Astrocyte of the cerebellum (primary cell): ENCODE data around the gene KCTD1.

ENCODE experiments used
- DNase-seq: peaks from one replicate; pipeline ENCODE4 v3.0.0-alpha.2; 2011; ENCODE audit warnings: low read depth
- H3K4me3 ChIP-seq: 2 replicates; pipeline ENCODE4 v1.5.1; 2011; ENCODE audit warnings: mild to moderate bottlenecking, low read depth, low read length, moderate library complexity
- CTCF ChIP-seq: IDR thresholded peaks from 2 replicates; pipeline ENCODE4 v1.5.1; 2012; ENCODE audit warnings: low read length, low read depth, moderate library complexity, mild to moderate bottlenecking; ENCODE audit errors: missing control alignments
- in situ Hi-C: cut with HindIII; loops from 2 replicates; pipeline ENCODE4 v1.10.0; 2017; ENCODE audit warnings: low sequenced_read_pairs

The KCTD1 gene

GRCh38 chr18:26454192-26454591 lies 94.2 kb downstream of the KCTD1 start:
- H3K4me3 ChIP-seq, result no peak overlapping the region
- DNase-seq, result no peak
- in situ Hi-C loops, result no loop called here
- TF ChIP-seq CTCF, result no peak

GRCh38 chr18:26453386-26453901 lies 94.9 kb downstream of the KCTD1 start:
- no peak for DNase-seq
- no peak for TF ChIP-seq CTCF
- in situ Hi-C loops, result no loop called here
- no peak overlapping the region for H3K4me3 ChIP-seq

- H3K4me3 ChIP-seq, result no peak overlapping the region
- in situ Hi-C loops, result no loop called here
- DNase-seq, result no peak
- no peak for TF ChIP-seq CTCF
These were observed 97.2 kb downstream of the KCTD1 start for GRCh38 chr18:26450989-26451682.

GRCh38 chr18:26448714-26449159 lies 99.6 kb downstream of the KCTD1 start:
- no peak for TF ChIP-seq CTCF
- in situ Hi-C loops, result no loop called here
- no peak for DNase-seq
- no peak overlapping the region for H3K4me3 ChIP-seq

GRCh38 chr18:26443853-26444252 lies 104.5 kb downstream of the KCTD1 start:
- no peak for TF ChIP-seq CTCF
- DNase-seq, result no peak
- H3K4me3 ChIP-seq, result no peak overlapping the region
- in situ Hi-C loops, result no loop called here

- no peak overlapping the region for H3K4me3 ChIP-seq
- no peak for TF ChIP-seq CTCF
- DNase-seq, result no peak
- in situ Hi-C loops, result no loop called here
These were observed 106.2 kb downstream of the KCTD1 start for GRCh38 chr18:26442126-26442525.
